Neural cell (in vitro differentiated cells): ENCODE data around the gene XPO4.

Source experiments
- CTCF ChIP-seq: fragments of 450-650 bp; IDR thresholded peaks from 2 replicates; pipeline ENCODE4 v1.5.1; 2014; ENCODE audit warnings: antibody characterized with exemption, mild to moderate bottlenecking, moderate library complexity; ENCODE audit not compliant: poor library complexity, severe bottlenecking
- EP300 ChIP-seq: fragments of 450-650 bp; conservative IDR thresholded peaks from 2 replicates; pipeline ENCODE4 v1.6.1; 2014; ENCODE audit warnings: antibody characterized with exemption, mild to moderate bottlenecking, moderate library complexity; ENCODE audit not compliant: poor library complexity, severe bottlenecking
- EZH2 ChIP-seq: fragments of 200-600, 300-800 bp; shearing (Covaris generic), sonication (generic); IDR thresholded peaks from 2 replicates; pipeline ENCODE4 v1.6.1; 2014; ENCODE audit warnings: antibody characterized with exemption, low read length, borderline replicate concordance, mild to moderate bottlenecking; ENCODE audit not compliant: insufficient read depth, poor library complexity, severe bottlenecking
- MXI1 ChIP-seq: fragments of 450-650 bp; conservative IDR thresholded peaks from 2 replicates; pipeline ENCODE4 v1.6.1; 2014; ENCODE audit warnings: antibody characterized with exemption, mild to moderate bottlenecking; ENCODE audit not compliant: poor library complexity, severe bottlenecking
- POLR2AphosphoS5 ChIP-seq: IDR thresholded peaks from 2 replicates; pipeline ENCODE4 v1.6.1; 2012
- RAD21 ChIP-seq: fragments of 450-650 bp; conservative IDR thresholded peaks from 2 replicates; pipeline ENCODE4 v1.6.1; 2014; ENCODE audit warnings: antibody characterized with exemption, mild to moderate bottlenecking, moderate library complexity
- REST ChIP-seq: IDR thresholded peaks from 2 replicates; pipeline ENCODE4 v1.6.1; 2012; ENCODE audit warnings: borderline replicate concordance
- SMC3 ChIP-seq: fragments of 450-650 bp; conservative IDR thresholded peaks from 2 replicates; pipeline ENCODE4 v1.6.1; 2014; ENCODE audit warnings: antibody characterized with exemption, mild to moderate bottlenecking, moderate library complexity; ENCODE audit not compliant: poor library complexity
- TAF1 ChIP-seq: IDR thresholded peaks from 2 replicates; pipeline ENCODE4 v1.6.1; 2012; ENCODE audit warnings: low read depth

DNA sequence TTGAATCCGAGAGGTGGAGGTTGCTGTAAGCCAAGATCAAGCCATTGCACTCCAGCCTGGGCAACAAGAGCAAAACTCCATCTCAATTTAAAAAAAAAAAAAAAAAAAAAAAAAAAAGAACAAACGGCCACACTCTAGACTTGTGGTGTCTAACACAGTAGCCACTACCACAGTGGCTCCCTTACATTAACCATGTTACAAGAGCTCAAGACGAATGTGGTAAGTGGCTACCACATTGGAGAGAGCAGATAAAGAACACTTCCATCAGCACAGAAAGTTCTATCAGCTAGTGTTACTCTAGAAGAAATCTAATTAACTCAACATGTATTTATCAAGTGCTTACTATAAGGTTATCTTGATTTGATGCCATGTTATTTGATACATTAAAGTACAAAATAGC, 11.5 kb downstream of the XPO4 start:
- TF ChIP-seq CTCF (no peak), POLR2AphosphoS5 (no peak), EP300 (no peak), TAF1 (no peak), MXI1 (no peak), EZH2 (no peak), REST (no peak), RAD21 (no peak), SMC3 (no peak)
